Activated CD8-positive, alpha-beta memory T cell treated with anti-CD3 and anti-CD28 coated beads, Interleukin-2, amount 50 U/mL, for 1 hour (primary cell): Measurements from ENCODE around the gene KRTAP3-3.
"Not testable (repeated sequence)": the region's sequence is repeated elsewhere in the genome, so short reads cannot be mapped to it uniquely, and the experiment has no call there.

ENCODE experiments used
- DNase-seq: peaks from one replicate; pipeline ENCODE4 v3.0.0-alpha.2; 2020; ENCODE audit errors: extremely low read depth

Gene KRTAP3-3

GRCh38 chr17:40993839-40994238 lies at the start of gene KRTAP3-3:
Gene KRTAP3-3, minus strand, starts transcription at chr17:40994164. Its CDS starts 67 bp downstream, at chr17:40994097.
- no peak for DNase-seq

- no peak for DNase-seq
These were observed 49.0 kb upstream of the KRTAP3-3 start for GRCh38 chr17:41042953-41043352.

GRCh38 chr17:41040783-41041571 lies 47.0 kb upstream of the KRTAP3-3 start, which contains the start of gene KRTAP1-1:
Gene KRTAP1-1, minus strand, starts transcription at chr17:41041450. Its CDS starts 53 bp downstream, at chr17:41041397.
- not testable (repeated sequence) for DNase-seq

GRCh38 chr17:41037853-41038350 lies 43.9 kb upstream of the KRTAP3-3 start:
- no peak for DNase-seq

- not testable (repeated sequence) for DNase-seq
These were observed 40.5 kb upstream of the KRTAP3-3 start, which contains the start of gene KRTAP1-3 for GRCh38 chr17:41034346-41034935. Gene KRTAP1-3, minus strand, starts transcription at chr17:41034874. Its CDS starts 53 bp downstream, at chr17:41034821.

GRCh38 chr17:41029633-41030245 lies 35.8 kb upstream of the KRTAP3-3 start, which contains the start of gene KRTAP1-4:
Gene KRTAP1-4, minus strand, starts transcription at chr17:41030195. Its CDS starts 117 bp downstream, at chr17:41030078.
- no peak for DNase-seq

- DNase-seq, result no peak
These were observed 32.9 kb upstream of the KRTAP3-3 start, which contains the start of gene KRTAP1-5 for GRCh38 chr17:41026715-41027471. Gene KRTAP1-5, minus strand, starts transcription at chr17:41027208. Its CDS starts 53 bp downstream, at chr17:41027155.

- no peak for DNase-seq
These were observed 30.7 kb upstream of the KRTAP3-3 start for GRCh38 chr17:41024697-41025096.

- DNase-seq, result no peak
These were observed 26.4 kb upstream of the KRTAP3-3 start for GRCh38 chr17:41020336-41020735.

- DNase-seq, result no peak
These were observed 25.5 kb upstream of the KRTAP3-3 start for GRCh38 chr17:41019415-41019814.

- DNase-seq, result no peak
These were observed 24.6 kb upstream of the KRTAP3-3 start for GRCh38 chr17:41018541-41018940.

- DNase-seq, result no peak
These were observed 22.7 kb upstream of the KRTAP3-3 start for GRCh38 chr17:41016578-41017215.

- DNase-seq, result no peak
These were observed 21.5 kb upstream of the KRTAP3-3 start for GRCh38 chr17:41015454-41015853.

GRCh38 chr17:41013606-41014005 lies 19.6 kb upstream of the KRTAP3-3 start:
- DNase-seq, result no peak

- DNase-seq, result no peak
These were observed 19.2 kb upstream of the KRTAP3-3 start for GRCh38 chr17:41013181-41013580.

GRCh38 chr17:41012326-41013120 lies 18.6 kb upstream of the KRTAP3-3 start:
- DNase-seq, result no peak

- no peak for DNase-seq
These were observed 16.5 kb upstream of the KRTAP3-3 start for GRCh38 chr17:41010441-41010840.

GRCh38 chr17:41009936-41010335 lies 16.0 kb upstream of the KRTAP3-3 start:
- no peak for DNase-seq

GRCh38 chr17:41009301-41009760 lies 15.4 kb upstream of the KRTAP3-3 start:
- DNase-seq, result no peak

- no peak for DNase-seq
These were observed 14.8 kb upstream of the KRTAP3-3 start, which contains the start of gene KRTAP3-1 for GRCh38 chr17:41008811-41009210. Gene KRTAP3-1, minus strand, starts transcription at chr17:41009128. Its CDS starts 54 bp downstream, at chr17:41009074.
